RWPE2 (cell line): ENCODE data around the gene PCDHA12.

Experiments
- ATAC-seq: fragments of 200-7000 bp; cut with Tn5 transposase; 3 replicates; pipeline ENCODE4 v1.9.1; 2021; ENCODE audit warnings: low read depth
- DNase-seq: peaks from one replicate; pipeline ENCODE4 v3.0.0-alpha.2; 2020; ENCODE audit warnings: low spot score
- H3K27ac ChIP-seq: fragments of 450-650 bp; 2 replicates; pipeline ENCODE4 v1.5.1; 2017; ENCODE audit warnings: mild to moderate bottlenecking; ENCODE audit not compliant: poor library complexity, severe bottlenecking
- H3K27me3 ChIP-seq: fragments of 250-450 bp; sonication (Bioruptor Pico); 2 replicates; pipeline ENCODE4 v1.5.1; 2021; ENCODE audit warnings: mild to moderate bottlenecking, moderate library complexity; ENCODE audit not compliant: insufficient read depth, poor library complexity, severe bottlenecking
- H3K36me3 ChIP-seq: fragments of 250-450 bp; sonication (Bioruptor Pico); 2 replicates; pipeline ENCODE4 v1.5.1; 2020; ENCODE audit warnings: low read depth, mild to moderate bottlenecking, moderate library complexity
- H3K4me1 ChIP-seq: fragments of 250-450 bp; sonication (Bioruptor Pico); 2 replicates; pipeline ENCODE4 v1.5.1; 2021; ENCODE audit warnings: mild to moderate bottlenecking, moderate library complexity; ENCODE audit not compliant: insufficient read depth, poor library complexity, severe bottlenecking
- H3K4me3 ChIP-seq: fragments of 250-450 bp; sonication (Bioruptor Pico); 2 replicates; pipeline ENCODE4 v1.5.1; 2021; ENCODE audit warnings: mild to moderate bottlenecking, moderate library complexity; ENCODE audit not compliant: severe bottlenecking
- H3K9me3 ChIP-seq: fragments of 250-450 bp; sonication (Bioruptor Pico); 2 replicates; pipeline ENCODE4 v1.5.1; 2021; ENCODE audit warnings: mild to moderate bottlenecking, moderate library complexity; ENCODE audit not compliant: severe bottlenecking
- TF ChIP-seq, protein P1 (sequence below): fragments of 450-650 bp; IDR thresholded peaks from one replicate; pipeline ENCODE4 v1.5.1; 2017; ENCODE audit warnings: mild to moderate bottlenecking, moderate library complexity; ENCODE audit not compliant: poor library complexity, severe bottlenecking

PCDHA12 gene

DNA sequence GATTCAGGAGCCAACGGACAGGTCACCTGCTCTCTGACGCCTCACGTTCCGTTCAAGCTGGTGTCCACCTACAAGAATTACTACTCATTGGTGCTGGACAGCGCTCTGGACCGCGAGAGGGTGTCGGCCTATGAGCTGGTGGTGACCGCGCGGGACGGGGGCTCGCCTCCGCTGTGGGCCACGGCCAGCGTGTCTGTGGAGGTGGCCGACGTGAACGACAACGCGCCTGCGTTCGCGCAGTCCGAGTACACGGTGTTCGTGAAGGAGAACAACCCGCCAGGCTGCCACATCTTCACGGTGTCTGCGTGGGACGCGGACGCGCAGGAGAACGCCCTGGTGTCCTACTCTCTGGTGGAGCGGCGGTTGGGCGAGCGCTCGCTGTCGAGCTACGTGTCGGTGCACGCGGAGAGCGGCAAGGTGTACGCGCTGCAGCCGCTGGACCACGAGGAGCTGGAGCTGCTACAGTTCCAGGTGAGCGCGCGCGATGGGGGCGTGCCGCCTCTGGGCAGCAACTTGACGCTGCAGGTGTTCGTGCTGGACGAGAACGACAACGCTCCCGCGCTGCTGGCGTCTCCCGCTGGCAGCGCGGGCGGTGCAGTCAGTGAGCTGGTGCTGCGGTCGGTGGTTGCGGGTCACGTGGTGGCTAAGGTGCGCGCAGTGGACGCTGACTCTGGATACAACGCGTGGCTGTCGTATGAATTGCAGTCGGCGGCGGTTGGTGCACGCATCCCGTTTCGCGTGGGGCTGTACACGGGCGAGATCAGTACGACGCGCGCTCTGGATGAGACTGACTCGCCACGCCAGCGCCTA is 17.7 kb upstream of the PCDHA12 start:
- Histone ChIP-seq H3K36me3 (no peaks in the 10 kb centered on the region), H3K4me3 (no peak overlapping the region), H3K27me3 (peaks cover 31% of the 10 kb centered on the region), H3K4me1 (no peaks in the 10 kb centered on the region), H3K27ac (no peak overlapping the region), H3K9me3 (peaks cover 7% of the 10 kb centered on the region)
- no peak for ATAC-seq
- TF ChIP-seq, protein P1, sequence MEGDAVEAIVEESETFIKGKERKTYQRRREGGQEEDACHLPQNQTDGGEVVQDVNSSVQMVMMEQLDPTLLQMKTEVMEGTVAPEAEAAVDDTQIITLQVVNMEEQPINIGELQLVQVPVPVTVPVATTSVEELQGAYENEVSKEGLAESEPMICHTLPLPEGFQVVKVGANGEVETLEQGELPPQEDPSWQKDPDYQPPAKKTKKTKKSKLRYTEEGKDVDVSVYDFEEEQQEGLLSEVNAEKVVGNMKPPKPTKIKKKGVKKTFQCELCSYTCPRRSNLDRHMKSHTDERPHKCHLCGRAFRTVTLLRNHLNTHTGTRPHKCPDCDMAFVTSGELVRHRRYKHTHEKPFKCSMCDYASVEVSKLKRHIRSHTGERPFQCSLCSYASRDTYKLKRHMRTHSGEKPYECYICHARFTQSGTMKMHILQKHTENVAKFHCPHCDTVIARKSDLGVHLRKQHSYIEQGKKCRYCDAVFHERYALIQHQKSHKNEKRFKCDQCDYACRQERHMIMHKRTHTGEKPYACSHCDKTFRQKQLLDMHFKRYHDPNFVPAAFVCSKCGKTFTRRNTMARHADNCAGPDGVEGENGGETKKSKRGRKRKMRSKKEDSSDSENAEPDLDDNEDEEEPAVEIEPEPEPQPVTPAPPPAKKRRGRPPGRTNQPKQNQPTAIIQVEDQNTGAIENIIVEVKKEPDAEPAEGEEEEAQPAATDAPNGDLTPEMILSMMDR = no peak
- DNase-seq = no peak

DNA sequence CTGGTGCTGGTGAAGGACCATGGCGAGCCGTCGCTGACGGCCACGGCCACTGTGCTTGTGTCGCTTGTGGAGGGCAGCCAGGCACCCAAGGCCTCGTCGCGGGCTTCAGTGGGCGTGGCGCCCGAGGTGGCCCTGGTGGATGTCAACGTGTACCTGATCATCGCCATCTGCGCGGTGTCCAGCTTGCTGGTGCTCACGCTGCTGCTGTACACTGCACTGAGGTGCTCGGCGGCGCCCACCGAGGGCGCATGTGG is 17.2 kb upstream of the PCDHA12 start:
- H3K27me3 ChIP-seq = peaks cover 36% of the 10 kb centered on the region
- no peak overlapping the region for H3K27ac ChIP-seq
- peaks cover 12% of the 10 kb centered on the region for H3K9me3 ChIP-seq
- no peaks in the 10 kb centered on the region for H3K36me3 ChIP-seq
- no peak for ATAC-seq
- DNase-seq = no peak
- TF ChIP-seq, protein P1 = no peak
- no peaks in the 10 kb centered on the region for H3K4me1 ChIP-seq
- H3K4me3 ChIP-seq = no peak overlapping the region

DNA sequence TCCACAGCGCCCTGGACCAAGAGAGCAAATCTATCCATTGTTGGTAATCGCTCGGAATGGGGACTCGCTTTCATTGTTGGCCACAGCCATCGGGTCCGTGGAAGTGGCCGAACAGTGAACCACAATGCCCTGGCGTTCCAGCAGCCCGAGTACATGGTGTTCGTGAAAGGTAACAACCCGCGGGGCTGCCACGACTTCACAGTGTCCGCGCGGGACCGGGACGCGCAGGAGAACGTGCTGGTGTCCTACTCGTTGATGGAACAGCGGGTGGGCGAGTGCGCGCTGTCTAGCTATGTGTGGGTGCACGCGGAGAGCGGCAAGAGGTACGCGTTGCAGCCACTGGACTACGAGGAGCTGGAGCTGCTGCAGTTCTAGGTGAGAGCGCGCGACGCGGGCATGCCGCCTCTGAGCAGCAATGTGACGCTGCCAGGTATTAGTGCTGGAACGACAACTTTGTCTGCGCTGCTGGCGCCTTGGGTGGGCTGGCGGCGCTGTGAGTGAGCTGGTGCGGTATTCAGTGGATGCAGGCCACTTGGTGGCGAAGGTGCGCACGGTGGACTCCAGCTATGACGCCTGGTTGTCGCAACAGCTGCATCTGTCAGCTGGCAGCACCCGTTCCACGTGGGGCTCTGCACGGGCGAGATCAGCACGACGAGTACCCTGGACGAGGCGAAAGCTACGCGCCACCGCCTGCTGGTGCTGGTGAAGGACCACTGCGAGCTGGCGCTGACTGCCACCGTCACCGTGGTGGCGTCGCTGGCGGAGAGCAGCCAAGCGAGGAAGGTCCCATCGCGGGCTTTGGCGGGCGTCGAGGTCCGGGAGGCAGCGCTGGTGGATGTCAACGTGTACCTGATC is 12.4 kb upstream of the PCDHA12 start:
- H3K27me3 ChIP-seq = peaks cover 82% of the 10 kb centered on the region
- no peak for DNase-seq
- H3K9me3 ChIP-seq = peaks cover 13% of the 10 kb centered on the region
- TF ChIP-seq, protein P1 = no peak
- H3K4me1 ChIP-seq = no peaks in the 10 kb centered on the region
- no peak overlapping the region for H3K4me3 ChIP-seq
- no peak overlapping the region for H3K27ac ChIP-seq
- no peaks in the 10 kb centered on the region for H3K36me3 ChIP-seq
- no peak for ATAC-seq

DNA sequence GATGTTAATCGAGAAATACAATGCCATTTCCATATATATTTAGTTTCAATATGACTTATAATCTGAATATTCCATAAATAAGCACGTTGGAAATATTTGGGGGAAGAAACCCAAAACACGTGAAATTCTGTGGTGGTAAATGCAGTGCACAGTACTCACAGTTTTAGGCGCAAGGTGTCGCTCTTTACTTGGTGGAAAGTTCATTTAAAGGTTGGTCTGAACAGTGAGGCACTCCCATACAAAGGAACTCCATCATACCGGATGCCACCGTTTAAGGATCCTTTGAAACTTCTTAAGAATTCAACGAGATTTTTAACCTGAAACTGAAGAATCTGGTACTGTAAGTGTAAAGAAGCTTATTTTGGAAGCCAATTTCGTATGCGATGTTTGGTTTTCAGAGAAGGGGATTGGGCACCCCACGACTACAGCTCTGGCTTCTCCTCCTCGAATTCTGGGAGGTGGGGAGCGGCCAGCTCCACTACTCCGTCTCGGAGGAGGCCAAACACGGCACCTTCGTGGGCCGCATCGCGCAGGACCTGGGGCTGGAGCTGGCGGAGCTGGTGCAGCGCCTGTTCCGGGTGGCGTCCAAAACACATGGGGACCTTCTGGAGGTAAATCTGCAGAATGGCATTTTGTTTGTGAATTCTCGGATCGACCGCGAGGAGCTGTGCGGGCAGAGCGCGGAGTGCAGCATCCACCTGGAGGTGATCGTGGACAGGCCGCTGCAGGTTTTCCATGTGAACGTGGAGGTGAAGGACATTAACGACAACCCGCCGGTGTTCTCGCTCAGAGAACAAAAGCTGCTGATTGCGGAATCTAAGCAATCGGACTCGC is 6.2 kb upstream of the PCDHA12 start, which contains the start of gene PCDHA11:
TSS of gene PCDHA11 (plus strand) at position 237 of the 834 bp plus-strand sequence. CDS start at position 384, 147 bp downstream.
- H3K27ac ChIP-seq = no peak within 1 kb of the TSS
- H3K4me1 ChIP-seq = no peaks in the 10 kb centered on the region
- DNase-seq (no peak), ATAC-seq (peak; percentile 97)
- TF ChIP-seq, protein P1 = peak; percentile 84
- H3K36me3 ChIP-seq = no peaks in the 10 kb centered on the region
- peaks cover 75% of the 10 kb centered on the region for H3K27me3 ChIP-seq
- no peaks in the 10 kb centered on the region for H3K9me3 ChIP-seq
- peak within 1 kb of the TSS; percentile 23 for H3K4me3 ChIP-seq
